ENCODE results near the gene TUBA3E.
"Not testable (repeated sequence)": the region's sequence is repeated elsewhere in the genome, so short reads cannot be mapped to it uniquely, and the experiment has no call there.

The TUBA3E gene

GRCh38 chr2:130190237-130190636 is 8.0 kb downstream of the TUBA3E start:
- no peak for DNase-seq

- not testable (repeated sequence) for DNase-seq
Observed at GRCh38 chr2:130188958-130189357, 9.3 kb downstream of the TUBA3E start.

GRCh38 chr2:130187859-130188792 is 10.1 kb downstream of the TUBA3E start:
- not testable (repeated sequence) for DNase-seq

DNA sequence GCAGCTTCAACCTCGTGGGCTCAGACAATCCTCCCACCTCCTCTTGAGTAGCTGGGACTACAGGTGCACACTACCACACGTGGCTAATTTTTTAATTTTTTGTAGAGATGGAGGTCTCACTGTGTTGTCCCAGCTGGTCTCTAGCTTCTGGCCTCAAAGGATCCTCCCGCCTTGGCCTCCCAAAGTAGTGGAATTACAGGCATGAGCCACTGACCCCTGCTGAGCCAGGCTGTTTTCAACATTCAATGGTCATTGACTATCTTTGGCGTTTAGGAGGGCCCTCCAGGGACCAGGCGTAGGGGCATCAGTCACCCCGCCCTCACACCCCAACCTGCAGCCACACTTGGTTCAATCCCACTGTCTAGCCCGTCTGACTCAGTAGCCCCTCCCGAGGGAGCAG is 11.0 kb downstream of the TUBA3E start:
- DNase-seq: no peak

DNA sequence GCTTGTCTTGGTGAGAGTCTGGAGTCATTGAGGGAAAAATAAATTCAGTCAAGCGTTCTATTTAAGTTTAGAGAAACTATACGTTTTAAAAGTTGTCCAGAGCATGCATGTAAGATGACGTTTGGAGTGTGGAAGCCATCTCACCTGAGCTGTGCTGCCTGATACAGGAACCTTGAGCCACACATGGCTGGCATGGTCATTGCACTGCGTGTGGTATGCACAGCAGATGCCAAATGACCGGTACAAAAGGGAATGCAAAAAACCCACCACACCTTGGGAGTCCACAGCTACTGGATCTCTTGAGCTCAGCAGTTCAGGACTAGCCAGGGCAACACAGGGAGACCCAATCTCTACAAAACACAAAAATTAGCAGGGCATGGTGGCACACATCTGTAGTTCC is 11.8 kb downstream of the TUBA3E start:
- no peak for DNase-seq

DNA sequence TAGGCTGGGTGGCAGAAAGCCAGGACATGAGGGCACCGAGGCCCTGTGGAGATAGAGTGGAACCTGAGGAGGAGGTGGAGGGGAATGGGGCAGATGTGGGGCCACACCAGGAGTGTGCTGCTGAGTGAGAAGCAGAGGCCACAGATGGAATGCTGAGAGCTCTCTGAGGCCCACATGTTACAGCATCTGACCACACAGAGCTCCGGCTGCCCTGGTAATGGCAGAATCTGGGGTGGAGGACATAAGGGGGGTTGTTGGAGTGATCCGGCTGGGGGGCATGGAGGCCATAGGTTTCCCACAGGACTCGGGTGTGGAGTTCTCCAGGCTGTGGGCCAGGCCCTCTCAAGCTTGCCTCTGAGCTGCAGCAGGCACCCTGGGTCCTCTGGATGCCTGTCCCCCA is 12.3 kb downstream of the TUBA3E start:
- no peak for DNase-seq

DNA sequence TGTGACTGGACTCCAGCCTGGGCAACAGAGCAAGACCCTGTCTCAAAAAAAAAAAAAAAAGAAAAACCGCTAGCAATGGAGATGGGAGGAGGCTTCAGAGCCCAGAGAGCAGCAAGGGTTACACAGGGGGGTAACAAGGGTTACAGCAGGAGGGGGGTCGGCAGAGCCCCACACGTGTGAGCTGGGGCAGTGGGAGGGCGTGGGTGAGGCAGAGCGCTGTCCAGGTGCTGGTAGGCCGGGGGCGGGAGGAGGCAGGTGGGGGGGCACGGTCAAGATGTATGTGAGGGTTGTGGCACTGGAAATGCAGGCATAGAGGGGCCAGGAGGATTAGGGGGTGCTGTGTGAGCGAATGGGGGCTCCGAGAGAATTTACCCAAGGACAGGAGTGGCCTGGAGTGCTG is 12.8 kb downstream of the TUBA3E start:
- DNase-seq: no peak

DNA sequence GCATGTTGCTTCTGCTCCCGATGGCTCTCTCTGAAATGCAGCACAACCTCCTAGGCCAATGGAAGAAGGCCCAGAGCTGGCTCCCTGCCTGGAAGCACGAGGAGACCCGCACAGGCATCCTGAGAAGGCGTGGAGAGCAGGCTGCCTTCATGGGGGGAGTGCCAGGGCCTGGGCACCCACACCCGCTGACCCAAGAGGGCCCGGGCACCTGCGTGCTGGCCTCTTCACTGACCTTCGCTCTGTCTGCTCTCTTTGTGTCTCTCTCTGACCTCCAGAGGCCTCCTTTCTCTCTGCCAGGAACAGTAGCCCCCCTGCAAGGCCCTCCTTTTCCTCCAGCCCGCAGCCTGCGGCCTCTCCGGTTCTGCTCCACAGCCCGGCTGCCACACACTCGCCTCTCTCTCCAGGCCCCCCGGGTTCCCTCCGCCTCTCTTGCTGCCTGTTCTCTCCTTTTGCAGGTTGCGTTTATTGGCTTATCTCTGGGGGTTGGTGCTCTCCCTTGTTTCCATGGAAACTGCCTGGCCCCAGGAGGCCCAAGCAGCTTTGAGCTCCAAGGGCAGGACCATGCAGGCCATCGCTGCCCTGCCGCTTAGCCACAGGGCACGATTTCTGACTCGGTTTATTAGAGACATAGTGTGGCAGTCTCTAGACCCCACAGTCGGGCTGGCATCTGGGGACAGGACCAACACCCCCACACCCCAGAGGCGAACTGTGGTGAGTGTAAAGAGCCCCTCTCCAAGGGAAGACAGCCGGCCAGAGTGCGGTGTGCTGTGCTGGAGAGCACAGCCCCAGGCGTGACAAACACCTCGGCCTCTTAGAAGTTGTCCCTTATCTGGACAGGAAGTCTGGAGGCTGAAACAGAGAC is 14.5 kb downstream of the TUBA3E start:
- DNase-seq: no peak

DNA sequence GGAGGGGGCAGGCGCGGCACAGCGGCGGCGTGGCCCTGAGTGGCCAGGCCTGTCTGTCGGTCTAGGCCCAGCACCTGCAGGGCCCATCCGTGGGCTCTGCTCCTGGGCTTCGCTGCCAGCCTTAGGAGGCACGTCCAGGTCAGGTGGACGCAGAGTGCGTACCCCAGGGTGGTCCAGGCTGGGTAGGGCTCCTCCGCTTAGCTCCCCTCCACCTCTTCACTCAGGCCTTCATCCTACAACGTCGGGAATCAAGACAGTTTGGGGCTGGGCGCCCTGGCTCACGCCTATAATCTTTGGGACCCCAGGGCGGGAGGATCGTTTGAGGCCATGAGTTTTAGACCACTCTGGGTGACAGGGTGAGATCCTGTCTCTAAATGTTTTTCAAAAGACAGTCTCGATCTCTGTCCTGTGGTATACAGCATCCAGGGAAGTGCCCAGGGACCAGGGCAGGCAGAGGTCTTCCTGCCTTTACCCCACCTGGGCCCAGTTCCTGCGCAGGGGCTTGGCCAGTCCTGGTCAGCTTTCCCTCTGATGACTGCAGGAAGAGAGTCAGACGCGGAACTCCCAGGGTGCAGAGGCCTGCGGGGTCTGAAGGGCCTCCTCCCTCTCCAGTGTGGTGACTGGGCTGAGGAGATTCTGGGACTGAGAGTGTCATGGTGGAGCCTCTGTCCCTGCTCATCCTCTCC is 15.3 kb downstream of the TUBA3E start:
- not testable (repeated sequence) for DNase-seq

DNA sequence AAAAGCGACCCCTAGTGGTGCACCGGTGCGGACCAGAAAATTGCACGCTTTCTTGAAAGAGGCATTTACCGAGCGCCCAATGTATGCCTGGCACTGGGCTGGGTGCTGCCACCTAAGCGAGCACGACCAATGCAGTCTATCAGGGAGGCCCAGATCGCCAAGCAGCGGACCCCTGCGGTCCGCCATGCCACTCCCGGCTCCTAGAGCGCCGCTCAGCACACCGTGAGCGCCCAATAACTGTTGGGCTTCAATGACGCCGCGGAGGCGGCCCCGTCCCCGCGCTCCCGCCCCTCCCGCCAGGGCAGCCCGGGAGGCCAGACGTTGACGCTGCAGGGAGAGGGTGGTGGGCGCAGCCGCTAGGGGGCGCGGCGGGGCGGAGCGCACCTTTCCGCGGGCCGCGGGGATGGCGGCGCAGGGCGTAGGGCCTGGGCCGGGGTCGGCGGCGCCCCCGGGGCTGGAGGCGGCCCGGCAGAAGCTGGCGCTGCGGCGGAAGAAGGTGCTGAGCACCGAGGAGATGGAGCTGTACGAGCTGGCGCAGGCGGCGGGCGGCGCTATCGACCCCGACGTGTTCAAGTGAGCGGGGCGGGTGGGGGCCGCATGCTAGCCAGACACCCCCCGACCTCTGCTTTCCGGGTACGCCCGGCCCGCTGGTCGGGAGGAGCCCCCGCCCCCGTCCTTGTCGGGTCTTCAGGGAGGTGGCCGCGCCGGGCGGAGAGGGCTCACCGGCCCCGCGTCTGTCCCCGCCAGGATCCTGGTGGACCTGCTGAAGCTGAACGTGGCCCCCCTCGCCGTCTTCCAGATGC is 16.2 kb downstream of the TUBA3E start, which contains the start of gene MZT2B:
Gene MZT2B (plus strand): TSS at position 383 of the 803 bp plus-strand sequence. CDS start 21 bp downstream, at position 404.
- peak; percentile 60 for DNase-seq

- peak; percentile 79 for DNase-seq
Observed at GRCh38 chr2:130181325-130181879, 16.8 kb downstream of the TUBA3E start, which contains the start of gene SMPD4. Gene SMPD4 (minus strand): TSS chr2:130181602. CDS start chr2:130176592, 5,010 bp downstream.

GRCh38 chr2:130180404-130181324 is 17.6 kb downstream of the TUBA3E start:
- DNase-seq: not testable (repeated sequence)

DNA sequence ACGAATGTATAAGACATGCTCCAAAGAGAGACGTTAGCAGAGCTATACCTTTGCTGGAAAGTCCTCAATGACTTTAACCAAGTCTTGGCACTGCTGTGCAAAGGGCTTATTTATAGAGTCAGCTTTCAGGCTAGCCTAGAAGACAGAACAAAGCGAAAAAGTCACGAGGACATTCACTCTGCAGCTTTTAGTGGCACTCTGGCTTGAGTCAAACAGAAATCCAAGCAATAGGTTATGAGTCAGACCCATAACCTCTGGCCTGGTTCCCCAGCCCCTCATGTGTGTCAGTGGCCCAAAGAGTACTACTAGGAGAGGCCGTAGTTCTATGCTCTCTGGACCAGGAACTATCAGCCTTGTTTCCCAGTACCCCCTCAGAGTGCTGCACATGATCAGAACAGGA is 23.4 kb downstream of the TUBA3E start:
- not testable (repeated sequence) for DNase-seq

DNA sequence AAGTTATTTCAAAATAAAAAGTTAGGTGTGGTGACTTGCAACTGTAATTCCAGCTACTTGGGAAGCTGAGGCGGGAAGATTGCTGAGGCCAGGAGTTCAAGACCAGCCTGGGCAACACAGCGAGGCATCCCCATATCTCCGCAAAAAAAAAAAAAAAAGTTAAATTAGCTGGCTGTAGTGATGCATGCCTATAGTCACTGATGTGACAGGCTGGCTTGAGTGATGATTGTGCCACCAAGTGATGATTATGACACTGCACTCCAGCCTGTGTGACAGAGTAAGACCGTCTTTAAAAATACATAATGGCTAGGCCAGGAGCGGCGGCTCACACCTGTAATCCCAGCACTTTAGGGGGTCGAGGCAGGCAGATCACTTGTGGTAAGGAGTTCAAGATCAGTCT is 28.3 kb downstream of the TUBA3E start:
- no peak for DNase-seq

GRCh38 chr2:130169163-130169562 is 29.1 kb downstream of the TUBA3E start:
- DNase-seq: not testable (repeated sequence)

GRCh38 chr2:130166611-130167010 is 31.6 kb downstream of the TUBA3E start:
- not testable (repeated sequence) for DNase-seq

DNA sequence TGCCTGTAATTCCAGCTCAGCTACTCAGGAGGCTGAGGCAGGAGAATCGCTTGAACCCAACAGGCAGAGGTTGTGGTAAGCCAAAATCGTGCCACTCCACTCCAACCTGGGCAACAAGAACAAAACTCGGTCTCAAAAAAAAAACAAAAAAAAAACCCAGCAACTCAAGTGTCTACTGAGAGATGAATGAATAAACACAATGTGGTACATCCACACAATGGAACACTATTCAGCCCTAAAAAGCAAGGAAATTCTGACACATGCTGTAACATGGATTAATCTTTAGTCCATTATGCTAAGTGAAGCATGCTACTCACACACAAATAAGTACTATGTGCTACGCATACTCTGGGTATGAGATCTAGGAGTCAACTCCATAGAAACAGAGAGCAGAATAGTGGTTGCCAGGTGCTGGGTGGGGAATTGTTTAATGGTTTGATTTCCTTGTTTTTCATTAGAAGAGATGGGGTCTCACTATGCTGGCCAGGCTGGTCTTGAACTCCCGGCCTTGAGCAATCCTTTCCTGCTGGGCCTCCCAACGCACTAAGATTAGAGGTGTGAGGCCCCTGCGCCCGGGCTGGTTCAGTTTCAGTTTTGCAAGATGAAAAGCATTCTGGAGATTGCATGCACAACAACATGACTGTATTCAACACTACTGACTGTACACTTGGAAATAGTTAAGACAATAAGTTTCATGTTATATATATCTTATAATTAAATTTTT is 32.8 kb downstream of the TUBA3E start:
- DNase-seq: no peak

DNA sequence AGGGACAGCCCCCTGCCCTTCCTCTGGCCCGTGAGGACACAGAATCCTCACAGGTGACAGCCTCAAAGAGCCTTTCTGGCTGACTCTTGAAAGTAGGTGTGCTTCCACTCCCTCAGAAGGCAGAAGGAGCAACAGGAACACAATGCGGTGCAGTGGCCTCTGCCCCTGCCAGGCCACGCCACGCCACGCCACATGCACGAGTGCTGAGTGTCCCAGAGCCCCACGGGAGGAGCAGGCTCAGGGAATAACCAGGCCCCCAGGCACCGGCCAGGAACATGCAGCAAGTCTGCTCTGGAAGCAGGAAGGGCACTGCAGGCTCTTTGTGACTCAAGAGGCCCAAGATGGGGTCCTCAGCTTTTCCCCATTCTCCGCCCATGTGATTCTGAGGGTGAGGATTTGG is 35.3 kb downstream of the TUBA3E start:
- DNase-seq: no peak

GRCh38 chr2:130162486-130162885 is 35.8 kb downstream of the TUBA3E start:
- not testable (repeated sequence) for DNase-seq

All from DMS 273 treated with DMSO at 0.1 percent for 48 hours (cell line).